NCI-H446 (cell line): ENCODE results near the gene ATP7B.

ENCODE experiments used
- DNase-seq, 2 experiments: peaks; one replicate each; lab custom pipeline; 2025; lab: John Stamatoyannopoulos, UW

Gene ATP7B

DNA sequence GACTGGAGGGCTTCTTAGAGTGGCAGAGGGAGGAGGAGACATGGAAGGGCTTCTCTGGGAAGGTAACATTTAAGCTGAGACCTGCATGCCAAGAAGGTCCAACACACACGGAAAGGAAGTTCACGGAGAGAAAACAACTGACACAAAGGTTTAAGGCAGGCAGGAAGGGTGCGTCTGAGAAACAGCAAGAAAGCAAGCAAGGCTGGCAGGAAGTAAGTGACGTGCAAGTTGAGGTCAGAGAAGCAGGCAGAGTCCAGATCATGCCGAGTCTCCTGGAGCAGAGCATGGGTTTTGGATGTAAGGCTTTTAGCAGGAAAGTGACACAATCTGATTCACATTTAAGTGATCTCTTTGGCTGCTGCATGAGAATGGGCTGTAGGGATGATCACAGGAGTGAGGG is 60.5 kb downstream of the ATP7B start:
- DNase-seq, result no peak

DNA sequence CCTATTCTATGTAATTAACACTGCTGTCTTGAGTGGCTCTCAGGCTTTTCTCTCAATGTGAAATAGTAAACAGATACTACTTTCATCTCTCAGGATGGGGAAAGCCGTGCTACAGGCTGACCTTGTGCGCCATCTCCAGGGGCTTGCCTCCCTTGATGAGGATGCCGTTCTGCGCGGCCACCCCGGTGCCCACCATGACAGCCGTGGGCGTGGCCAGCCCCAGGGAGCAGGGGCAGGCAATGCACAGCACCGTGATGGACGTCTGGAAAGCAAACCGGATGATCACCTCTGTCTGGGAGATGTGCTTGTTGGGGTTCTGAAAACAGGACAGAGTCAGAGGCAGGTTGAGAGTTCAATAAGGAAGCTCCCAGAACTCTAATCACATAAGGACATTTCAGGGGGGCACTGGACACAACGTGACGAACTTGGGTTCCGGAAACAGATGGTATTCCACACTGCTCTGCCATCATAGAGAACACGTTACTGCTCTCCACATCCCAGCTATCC is 65.0 kb downstream of the ATP7B start:
- no peak for DNase-seq

DNA sequence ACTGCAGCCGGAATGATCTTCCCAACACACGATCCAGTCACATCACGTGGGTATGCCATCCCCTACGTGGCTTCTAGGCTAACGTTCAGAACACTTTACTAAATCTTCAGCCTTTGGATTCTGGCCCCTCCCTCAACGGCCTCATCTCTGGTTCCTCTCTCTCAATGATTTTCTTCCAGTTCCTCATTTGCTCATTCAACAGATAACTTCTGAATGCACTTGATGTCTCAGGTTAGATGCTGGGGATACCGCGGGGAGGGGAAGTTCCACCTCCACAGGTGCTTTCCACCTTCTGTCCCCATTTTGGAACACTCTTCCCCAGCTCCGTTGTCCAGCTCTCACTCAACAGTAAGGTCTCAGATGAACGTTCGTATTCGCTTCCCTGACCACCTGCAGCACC is 66.1 kb downstream of the ATP7B start:
- no peak for DNase-seq

DNA sequence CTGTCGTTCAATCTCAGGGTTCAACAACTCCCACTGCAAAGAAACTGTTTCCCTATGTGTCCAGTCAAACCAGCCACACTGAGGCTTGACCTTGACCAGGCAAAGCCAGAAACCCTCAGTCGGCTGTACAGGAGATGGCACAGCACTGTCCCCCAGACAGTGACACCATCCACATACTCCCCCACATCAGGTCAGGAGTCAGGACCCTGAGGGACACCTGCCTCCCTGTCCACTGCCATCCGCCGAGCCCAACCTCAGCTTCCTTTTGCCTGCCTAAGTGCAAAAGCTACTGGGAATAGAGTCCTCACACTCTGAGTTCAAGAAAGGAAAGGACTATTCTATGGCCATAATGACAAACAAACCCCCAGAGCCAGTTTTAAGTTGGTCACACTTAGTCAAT is 66.8 kb downstream of the ATP7B start:
- DNase-seq, result no peak

DNA sequence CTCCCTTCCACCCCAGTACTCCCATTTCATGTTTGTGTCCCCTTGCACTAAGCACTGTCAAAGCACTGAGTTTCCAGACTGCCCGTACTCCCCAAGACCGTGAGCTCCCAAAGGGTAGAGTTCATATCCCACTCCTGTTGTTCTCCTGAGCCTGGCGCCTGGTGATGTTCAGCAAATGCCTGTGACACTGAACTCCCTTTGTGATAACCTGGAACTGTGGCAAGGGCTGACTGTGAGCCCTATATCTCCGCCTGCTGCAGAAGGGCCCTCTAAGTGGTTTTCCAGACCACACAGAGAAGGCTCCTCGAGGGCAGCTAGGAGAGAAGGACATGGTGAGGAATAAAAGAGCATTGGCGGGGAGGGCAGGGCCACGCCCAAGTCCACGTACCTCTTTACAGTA is 67.5 kb downstream of the ATP7B start:
- DNase-seq, result no peak

DNA sequence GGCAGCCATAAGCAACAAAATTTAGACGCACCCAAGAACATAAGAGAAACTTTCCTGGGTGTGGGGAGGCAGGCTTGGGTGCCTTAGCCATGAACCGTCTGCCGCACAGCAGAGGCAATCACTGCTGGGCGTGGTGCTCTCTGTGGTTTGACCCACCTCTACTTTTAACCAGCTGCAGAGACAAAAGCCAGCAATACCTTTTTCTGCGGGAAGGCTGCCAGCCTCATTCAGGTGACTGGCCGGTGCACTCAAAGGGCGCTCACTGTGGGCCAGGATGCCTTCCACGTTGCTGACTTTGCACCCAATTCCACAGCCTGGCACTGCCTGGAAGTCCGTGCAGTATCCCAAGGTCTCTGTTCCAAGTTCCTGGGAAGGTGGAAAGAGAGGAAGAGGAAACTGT is 69.1 kb downstream of the ATP7B start:
- DNase-seq, result no peak

DNA sequence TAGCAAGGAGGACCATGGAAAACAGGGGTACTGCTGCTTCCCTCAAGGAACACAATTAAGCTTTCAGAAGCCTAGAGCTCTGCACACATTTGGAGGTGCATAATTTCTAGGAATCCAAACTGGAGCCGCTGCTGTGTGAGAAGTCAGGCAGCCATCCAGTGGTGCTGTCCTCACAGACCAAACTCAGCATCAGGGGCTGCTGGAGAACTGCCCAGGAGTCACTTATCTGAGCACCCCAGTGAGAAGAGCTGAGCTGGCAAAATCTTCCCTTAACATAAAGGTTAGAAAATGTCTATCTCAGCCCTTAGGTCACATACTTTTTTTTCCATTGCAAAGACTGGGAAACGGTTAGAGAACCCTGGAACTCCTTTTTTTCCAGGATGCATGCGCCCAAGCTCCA is 72.8 kb downstream of the ATP7B start:
- DNase-seq, result no peak

DNA sequence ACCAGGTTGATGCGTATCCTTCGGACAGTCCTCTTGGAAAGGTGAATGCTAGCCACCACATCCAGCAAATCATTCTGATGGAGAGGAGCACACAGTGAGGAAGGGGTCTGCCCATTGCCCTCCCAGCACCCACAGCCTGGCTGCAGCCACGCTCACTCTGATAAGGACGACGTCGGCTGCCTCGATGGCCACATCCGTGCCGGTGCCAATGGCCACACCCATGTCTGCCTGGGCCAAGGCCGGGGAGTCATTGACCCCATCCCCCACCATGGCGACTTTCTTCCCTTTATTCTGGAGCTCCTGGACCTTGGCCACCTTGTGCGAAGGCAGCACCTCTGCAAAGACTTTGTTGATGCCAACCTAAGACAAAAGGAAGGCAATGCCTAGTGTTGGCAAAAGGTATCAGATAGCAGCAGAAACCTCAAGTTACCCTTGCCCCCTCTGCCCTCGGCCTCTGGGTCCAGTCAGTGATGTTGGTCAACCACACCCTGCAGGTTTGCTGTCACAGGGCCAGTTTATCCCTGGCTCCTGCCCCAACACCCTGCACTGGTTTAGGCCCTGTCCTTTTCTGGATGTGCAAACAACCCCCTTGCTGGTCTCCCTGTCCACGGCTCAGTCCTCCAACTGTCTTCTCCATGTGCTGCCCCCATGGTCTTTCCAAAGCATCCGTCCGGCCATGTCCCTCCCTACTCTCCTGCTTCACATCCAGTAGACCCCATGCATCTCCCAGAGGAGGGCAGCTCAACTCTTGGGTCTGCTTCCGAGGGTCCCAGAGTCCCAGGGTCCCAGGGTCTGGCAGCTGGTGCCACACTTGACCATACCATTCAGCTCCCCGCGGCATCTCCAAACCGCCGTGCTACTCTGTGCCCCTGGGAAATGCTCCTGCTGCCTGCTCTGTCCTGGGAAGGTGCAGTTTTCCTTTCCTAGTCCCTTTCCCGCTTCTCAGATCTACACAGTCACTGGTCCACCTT is 73.6 kb downstream of the ATP7B start:
- no peak for DNase-seq

DNA sequence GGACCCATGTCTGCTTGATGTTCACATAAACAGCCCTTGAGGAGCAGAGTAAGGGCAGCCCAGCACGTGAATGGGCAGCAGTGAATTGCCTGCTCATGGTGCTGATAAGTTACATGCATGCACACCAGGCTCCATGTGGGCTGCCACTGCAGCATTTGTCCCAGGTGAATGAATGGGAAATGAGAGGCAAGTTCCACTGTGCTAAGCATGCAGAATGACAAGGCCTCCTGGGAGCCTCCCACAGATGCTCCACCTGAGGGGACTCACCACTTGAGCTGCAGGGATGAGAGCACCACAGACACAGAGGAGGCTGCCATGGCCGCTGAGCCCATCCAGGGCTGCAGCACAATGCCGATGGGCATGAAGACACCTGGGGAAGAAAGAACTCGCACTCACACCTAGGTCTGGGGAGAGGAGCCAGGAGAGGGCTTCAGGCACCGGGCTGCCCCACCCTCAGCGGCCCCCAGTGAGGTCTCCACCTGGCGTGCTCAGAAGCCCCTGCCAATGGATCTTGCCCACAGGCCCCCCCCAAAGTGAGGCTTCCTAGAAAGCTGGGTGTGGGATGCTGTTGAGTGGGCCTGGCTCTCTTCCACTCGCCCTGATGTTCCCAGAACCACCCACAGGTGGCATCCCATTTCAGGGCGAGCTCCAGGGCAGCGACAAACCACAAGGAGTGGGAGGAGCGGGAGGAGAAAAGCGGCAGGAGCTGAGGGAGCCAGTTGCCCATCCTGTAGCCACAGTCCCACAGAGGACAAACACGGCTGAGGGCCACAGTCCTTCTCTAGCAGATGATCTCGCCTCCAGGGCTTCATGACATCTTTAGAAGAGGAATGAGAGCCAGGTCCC is 75.7 kb downstream of the ATP7B start:
- no peak for DNase-seq

DNA sequence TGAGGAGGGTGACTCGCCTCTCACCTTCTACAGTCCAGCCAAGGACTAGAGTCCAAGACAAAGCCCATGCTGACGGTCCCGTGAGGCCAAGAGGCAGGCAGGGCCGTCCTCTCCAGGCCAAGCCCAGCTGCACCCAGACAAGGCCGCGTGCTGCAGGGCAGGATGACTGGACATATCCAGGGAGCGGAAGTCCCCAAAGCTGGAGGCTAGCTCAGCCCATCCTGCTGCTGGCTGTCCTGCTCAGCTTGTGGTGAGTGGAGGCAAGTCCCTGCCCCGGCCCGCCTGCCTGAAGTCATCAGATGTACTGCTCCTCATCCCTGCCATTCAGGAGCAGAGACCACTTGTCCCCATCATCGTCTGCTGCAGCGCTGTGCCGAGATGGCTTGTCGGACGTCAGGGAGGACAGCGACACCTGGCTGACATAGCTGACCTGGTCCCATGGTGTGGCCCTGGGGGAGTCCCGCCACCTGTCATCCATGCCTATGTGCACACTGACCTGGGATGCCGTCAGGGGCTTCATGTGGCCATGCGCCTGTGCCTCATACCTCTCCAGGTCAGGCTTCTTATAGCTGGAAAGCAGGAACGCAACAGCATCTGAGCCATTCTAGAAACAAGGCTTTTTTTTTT is 76.7 kb downstream of the ATP7B start:
- no peak for DNase-seq

DNA sequence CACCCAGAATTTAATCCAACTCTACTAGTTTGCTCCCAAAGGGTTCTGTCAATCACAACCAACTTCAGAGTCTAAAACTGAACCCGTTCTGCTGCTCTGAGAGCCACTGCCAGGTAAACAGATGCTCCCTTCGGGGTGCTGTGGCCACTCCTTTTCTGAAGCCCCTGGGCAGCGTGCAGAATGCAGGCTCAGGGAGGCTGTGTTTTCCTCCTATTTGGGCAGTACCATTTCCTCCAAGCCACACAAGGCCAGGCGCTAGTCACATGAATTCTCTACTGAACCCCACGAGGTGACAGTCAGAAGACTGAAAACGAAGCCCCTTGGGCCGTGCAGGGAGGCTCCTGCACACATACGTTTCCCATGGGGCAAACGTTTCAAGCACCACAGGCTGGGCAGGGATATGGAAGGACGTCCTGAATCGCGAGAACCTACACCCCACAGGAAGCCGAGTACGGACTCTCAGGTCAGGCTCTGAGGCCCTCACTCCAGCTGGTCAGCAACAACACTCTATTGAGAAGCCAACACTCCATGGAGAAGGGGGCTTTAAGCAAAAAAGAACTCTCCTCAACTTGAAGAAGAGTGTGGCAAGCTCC is 77.7 kb downstream of the ATP7B start:
- no peak for DNase-seq

DNA sequence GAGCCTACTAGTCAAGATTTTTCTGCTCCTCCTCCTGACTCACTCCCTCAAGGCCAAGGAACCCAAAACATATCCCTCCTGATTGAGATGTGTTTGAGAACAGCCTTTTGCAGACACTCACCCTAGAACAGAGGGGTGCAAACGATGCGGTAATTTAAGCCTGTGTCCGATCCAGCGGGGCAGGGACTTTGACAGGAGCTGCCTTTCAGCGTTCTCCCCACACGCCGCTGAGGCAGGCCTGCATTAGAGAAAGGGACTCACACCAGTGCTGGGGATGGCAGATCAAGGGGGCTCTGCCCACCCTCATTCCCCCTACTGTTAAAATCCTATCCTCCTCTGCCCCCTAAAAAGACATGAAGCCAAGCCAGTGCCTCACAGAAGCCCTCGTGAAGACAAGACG is 79.0 kb downstream of the ATP7B start:
- DNase-seq, result no peak

DNA sequence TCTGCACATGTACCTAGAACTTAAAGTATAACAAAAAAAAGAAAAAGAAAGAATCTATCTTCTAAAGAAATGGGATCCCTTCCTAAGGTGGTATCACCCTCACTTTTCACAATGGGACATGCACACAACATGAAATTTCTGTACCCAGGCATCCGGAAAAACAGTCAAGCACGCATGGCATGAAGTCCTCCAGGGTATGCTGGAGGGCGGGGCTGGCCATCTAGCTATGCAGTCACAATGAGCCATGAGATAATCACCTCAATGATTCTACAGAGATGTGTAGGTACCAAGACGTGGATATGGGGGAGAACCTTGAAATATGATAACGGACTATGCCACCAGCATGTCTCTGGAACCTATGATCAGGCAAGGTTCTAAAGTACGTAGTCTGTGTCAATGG is 79.6 kb downstream of the ATP7B start:
- no peak for DNase-seq

DNA sequence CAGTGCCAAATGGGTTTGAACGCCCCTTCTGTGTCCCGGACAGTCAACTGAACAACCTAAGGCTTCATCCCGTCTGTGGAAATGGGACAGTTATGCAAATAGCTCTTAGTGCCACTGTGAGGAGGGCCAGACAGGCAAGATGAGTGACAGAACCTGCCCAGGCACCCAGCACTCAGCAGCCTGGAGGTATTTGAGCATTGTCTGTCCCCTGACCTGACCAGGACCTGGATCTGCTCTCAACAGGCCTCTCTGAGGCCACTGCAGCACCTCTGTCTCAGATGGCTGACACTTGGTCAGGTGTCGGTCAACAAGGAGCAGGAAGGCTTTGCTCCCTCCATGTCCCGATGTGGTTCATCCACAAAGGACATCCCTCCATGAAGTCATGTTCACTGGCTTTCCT is 81.6 kb downstream of the ATP7B start:
- DNase-seq, result no peak

DNA sequence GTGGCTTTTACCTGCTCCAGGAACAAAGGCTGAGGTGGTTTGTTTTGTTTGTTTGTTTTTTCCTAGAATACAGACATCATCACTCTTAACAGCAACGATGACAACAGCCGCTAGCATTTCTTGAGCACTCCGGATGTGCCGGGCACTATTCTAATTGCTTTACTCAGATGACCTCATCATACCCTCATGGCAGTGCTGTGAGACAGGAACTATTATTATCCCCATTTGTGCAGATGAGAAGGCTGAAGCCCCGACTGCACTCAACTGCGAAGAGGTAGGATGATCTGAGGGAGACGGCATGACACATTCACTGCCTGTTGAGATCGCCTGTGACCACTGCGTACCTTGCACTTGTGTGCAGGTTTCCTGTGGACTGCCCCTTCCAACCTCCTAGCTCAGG is 83.0 kb downstream of the ATP7B start:
- DNase-seq, result no peak

DNA sequence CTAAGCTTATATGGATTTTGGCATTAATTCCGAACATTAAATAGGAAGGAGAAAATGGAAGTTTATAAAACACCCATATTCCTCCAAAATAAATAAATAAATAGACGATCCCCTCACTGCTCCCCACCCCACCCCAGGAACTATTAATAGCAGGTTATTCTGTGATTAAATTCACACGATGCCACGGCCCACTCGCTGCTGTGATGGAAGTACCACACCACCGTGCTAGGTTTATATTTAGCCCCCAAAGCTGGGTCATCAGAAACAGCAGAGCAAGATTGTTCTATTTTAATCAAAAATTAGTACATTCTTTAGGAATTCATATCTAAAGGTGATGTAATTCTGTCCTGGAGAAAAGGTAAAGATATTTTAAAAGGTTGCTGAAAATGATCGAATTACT is 84.1 kb downstream of the ATP7B start:
- no peak for DNase-seq

DNA sequence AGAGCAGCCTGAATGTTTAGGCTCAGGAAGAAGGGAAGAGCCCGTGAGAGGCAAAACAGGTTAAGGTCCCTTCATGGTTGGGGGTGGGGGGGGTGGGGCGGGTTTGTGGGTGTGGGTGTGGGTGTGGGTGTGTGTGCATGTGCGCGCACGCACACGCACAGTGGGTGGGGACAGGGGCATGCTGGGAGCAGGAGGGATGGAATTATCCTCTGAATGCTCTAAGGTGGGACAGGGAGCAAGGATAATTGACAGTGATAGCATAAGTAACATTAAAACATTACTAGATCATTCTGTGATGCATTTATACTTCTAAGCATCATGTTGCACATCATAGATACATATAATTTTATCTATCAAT is 84.7 kb downstream of the ATP7B start:
- no peak for DNase-seq

DNA sequence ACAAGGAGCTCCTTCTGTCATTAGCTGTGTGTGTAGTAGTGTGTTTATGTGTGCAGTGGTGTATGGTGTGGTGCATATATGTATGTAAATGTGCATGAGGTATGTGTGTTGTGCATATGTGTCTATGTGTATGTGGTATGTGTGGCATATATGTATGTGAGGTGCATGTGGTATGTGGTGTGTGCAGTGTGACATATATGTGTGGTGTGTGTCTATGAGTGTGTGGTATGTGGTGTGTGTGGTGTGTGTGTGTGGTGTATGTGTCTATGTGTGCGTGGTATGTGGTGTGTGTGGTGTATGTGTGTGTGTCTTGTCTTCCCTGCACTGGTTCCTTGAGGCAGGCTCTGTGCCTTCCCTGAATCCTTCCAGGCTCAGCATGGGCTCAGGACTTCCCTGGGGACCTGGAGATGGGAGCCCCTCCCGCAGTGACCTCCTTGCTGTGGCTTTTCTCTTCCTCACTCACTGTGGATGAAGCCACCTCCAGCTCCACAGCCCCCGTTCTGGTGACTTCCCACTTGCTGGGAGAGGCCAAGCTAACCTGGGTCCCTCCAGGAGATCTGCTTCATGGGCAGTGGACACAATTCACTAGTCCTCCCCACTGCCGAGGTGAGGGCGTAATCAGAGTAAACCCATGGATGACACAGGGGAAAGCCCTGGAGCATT is 85.3 kb downstream of the ATP7B start:
- DNase-seq, result no peak

DNA sequence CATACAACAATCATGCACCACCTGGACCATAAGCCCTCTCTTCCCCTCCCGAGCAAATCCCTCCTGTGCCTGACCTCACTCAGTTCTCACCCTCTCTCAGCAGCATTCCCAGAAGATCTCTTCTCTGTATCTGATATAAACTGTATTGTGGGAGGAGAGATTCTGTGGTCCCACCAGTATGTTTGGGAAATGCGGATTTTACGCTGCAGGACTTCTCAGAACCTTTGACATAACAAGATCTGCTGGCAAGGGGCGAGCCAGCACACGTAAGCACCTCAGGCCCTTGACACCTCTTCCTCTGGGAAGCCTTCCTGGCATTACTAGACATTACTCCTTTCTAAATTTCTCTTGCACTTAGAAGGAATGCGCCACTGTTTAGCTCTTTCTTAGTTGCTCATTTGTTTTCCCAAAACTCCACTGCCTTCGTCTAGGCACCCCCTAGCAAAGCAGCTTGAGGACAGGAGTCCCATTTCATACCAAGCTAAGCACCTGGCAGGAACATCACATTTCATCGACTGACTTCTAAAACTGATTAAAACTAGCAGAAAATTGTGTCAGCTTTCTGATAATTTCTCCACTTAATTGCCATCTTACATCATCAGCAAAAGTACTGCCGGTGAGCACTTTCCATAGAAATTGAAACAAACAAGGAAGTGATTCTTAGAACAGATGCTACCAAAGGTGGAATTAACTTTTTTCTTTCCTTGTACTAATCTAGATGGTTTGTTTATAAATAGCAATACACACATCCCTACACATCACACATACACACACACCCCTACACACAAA is 86.3 kb downstream of the ATP7B start:
- no peak for DNase-seq

DNA sequence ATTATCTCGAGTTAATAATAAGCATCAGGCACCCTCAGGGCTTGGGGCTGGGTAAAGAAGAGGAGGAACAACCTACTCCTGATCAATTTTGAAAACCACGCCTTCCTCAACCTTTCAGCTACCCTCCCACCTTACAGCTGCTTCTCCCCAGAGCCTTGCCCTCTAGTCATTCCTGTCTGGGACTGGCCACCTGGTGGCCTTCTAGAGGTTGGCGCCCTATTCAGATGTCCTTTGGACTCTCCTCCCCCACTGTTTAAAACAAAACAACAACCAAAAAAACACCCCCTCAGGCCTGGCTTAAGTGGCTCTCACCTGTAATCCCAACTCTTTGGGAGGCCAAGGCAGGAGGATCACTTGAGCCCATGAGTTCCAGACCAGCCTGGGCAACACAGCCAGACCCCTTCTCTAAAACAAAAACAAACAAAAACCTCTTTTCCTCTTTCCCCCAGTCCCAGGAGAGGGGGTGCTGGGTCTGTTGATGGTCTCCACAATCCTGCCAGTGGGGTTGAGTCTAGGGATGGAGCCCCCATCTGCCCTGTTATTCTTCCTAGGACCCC is 87.2 kb downstream of the ATP7B start:
- DNase-seq, result no peak
